HG02678 (cell line): ENCODE results near the gene CSNK1A1L.

Experiments
- ATAC-seq: cut with Tn5 transposase; IDR thresholded peaks from one replicate; pipeline ENCODE4 v1.9.1; 2021; ENCODE audit warnings: mild to moderate bottlenecking, moderate library complexity; ENCODE audit not compliant: unreplicated experiment

CSNK1A1L gene

DNA sequence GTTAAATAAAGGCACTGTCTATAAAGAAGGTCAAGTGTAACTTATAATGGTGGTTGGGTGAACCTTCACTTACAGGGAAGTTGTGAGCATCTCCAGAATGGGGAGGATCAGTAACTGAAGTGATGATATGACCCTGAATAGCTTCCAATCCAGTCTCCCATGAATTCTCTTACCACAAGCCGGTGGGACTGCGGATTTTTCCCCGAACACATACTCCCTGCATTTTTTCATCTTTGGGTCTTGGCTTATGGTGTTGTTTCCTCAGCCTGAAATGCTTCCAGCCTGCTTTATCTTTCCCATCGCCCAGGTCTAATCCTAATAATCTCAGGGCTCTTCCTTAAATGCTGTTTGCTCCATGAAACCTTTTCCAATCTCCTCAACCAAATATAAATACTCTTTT lies 2.0 kb upstream of the CSNK1A1L start:
- no peak for ATAC-seq

DNA sequence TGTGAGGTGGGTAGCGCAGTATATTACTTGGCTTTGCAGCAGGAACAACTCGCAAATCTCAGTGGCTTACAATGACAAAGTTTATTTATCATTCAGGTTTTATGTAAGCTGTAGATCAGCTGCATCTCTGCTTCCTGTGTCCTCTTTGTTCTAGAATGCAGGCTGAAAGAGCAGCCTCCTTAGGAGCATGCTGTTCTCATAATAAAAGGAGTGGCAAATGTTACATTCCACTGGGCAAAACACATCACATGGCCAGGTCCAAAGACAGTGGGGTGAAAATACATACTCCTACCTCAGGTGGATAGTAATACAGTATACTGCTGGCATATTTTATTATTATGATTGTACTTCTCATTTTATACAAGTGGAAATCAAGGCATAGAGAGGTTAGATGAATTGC lies 1.2 kb upstream of the CSNK1A1L start:
- no peak for ATAC-seq

DNA sequence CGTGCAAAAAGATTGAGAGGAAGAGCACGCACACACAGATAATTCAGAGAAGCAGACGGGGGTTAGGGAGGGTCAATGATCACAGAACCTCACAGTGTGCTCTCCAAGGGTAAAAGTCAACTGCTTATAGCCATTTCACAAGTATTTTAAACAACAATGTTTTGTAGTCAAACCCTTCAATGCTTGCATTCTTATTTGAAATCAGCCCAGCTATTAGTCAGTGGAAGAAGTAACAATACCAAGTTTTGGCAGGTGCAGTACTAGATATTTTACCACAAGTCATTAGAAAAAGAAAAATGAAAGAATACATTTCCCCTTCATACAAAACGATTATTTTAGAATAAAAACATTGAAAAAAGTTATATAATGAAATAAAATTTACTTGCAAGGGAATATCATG lies 2.6 kb downstream of the CSNK1A1L start:
- no peak for ATAC-seq

GRCh38 chr13:37101201-37101600 lies 4.3 kb downstream of the CSNK1A1L start:
- no peak for ATAC-seq

DNA sequence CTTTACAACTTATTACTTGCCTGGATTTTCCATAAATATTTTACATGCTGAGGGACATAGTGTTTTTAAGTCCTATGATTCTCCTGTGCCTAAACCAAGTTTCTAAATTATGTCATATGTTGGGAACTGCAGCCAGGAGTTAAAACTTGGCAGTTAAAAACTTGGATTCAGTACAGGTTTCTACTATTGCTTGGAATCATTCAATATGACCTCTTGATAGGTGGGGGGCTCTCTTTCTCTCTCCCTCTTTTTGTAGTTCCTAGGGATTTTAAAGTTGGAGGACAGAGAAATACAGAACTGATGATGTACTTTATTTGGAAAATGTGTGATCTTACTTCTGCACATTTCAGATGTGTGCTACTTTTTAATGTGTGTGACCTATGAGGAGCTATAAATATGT lies 4.7 kb downstream of the CSNK1A1L start:
- no peak for ATAC-seq

DNA sequence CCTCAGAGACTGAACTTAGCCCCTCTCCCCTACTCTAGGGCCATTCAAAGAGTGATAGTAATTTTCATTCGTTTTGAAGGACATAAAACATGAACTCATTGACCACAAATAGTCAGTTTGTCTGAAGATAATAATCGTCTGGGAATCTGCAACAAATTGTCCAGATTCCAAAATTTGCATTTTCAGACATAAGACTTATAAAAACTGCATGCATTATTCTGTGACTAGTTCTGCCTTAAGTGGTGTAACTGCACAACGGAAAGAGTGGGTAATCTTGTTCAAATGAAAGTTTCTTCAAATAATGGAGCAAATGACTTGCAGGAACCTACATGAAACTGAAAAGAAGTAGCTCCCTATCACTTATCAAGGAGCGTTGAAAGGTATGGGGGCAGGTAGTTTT lies 8.4 kb downstream of the CSNK1A1L start:
- no peak for ATAC-seq

GRCh38 chr13:37094840-37095239 lies 10.6 kb downstream of the CSNK1A1L start:
- ATAC-seq, result no peak

DNA sequence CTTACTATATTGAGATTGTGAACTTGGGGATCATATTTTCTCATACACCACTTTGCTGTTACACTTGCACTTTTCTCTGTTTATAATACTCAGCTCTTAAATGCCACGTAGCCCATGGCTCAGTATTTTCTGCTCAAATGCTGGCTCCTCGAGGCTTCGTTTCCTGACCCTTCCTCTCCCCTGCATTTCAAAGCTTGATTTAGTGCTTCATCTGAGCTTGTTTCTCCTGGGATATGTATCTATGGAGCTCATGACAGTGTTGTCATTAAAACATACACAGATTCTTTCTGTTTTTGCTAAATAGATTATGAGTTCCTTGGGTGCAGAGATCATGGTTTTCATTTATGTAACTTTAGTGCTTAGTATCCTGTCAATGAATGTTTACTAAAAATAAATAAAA lies 11.4 kb downstream of the CSNK1A1L start:
- no peak for ATAC-seq

DNA sequence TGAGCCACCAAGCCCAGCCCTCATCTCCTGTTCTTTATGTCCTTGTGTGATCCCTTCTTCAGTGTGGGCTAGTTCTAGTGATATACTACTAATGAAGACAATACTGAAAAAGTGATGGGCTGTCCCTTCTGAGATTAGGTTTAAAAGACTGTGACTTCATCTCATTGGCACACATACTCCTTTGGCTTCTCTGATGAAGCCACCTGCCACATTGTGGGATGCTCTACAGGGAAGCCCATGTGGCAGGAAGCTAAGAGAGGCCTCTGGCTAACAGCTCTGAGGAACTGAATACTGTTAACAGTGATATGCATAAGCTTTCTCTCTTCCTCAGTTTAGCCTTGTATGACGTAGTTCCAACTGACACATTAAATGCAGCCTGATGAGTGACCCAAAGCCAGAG lies 13.6 kb downstream of the CSNK1A1L start:
- ATAC-seq, result no peak

DNA sequence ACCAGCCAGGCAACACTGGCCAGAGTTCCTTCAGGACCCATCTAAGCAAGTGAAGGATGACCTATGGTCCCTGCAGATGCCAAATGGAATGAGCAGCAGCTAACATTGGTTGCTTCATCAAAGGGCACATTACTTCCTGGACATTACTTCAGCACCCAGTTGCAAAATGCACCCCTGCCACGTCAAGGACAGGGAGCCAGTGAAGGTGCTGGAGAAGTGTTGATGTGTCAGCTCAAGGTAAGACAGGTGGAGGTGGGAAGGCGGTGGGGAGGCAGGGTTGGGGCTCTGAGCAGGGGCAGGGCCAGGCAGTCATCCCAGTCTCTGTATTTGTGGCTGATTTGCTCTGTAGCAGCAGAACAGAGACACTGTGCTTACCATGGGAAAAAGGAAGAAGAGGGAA lies 14.6 kb downstream of the CSNK1A1L start:
- ATAC-seq, result no peak

DNA sequence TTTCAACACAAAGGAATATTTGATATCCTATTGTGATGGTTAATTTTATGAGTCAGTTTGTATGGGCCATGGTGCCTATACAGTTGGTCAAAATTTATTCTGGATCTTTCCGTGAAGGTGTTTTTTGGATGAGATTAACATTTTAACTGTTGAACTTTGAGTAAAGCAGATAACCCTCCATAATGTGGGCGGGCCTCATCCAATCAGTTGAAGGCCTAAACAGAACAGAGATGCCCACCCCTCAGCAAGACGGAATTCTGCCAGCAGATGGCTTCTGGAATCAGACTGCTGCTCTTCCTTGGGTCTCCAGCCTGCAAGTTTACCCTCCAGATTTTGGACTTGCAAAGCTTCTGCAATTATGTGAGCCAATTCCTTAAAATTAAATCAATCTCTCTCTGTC lies 16.0 kb downstream of the CSNK1A1L start:
- no peak for ATAC-seq

DNA sequence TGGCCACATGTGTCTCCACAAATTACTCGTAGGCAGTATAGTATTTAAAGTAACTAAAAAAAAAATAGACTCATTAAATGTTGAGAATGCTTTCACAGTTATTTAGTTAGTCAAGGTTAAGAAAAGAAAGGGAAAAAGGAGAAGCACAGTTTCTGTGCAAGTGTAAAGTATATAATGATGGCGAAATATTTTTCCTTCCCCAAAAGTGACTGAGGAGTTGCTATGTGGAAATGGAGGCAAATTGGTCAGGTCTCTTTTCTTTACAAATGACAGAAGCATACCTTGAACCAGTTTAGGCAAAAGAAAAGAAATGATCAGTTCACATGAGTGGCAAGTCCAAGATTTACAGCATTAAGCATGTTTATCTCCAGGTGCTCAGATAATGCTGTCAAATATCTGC lies 18.0 kb downstream of the CSNK1A1L start:
- ATAC-seq, result no peak

GRCh38 chr13:37085606-37086005 lies 19.9 kb downstream of the CSNK1A1L start:
- ATAC-seq, result no peak

- ATAC-seq, result no peak
These were observed 28.6 kb downstream of the CSNK1A1L start for GRCh38 chr13:37076818-37077217.

DNA sequence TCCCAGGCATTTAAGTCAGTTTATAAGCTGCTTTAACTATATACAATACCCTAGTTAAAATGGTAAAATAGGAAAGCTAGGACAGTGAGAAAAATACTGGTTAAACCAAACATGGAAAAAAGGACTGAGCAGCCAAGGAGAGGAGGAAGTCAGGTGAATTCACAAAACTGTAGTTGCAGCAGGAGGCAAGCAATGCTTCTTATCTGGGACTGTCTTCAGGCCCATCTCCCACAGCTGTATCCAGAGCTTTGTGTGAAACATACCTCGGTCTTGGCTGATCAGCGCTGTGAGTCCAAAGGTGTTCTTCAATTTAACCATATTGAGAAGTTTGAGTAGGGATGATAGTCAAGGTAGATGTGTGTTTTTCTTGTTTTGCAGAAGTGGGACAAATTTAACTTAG lies 30.3 kb downstream of the CSNK1A1L start:
- no peak for ATAC-seq

DNA sequence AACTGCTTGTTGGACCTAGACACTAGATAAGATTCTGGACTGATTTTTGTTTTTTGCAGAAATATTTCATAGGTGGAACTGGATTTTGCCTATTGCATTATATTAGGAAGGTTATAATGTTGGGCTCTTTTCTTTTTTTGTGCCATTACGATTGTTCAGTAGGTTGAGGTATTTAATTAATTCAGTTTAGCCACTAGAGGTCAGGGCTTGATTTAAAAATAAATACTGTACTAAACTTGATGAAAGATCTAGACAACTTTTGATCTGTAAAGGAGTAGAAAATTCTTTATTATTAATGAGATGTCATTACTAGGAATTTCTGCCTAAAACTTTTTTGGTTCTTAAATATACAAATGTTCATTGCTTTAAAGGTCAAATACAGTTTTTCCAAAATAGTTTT lies 30.8 kb downstream of the CSNK1A1L start:
- no peak for ATAC-seq

DNA sequence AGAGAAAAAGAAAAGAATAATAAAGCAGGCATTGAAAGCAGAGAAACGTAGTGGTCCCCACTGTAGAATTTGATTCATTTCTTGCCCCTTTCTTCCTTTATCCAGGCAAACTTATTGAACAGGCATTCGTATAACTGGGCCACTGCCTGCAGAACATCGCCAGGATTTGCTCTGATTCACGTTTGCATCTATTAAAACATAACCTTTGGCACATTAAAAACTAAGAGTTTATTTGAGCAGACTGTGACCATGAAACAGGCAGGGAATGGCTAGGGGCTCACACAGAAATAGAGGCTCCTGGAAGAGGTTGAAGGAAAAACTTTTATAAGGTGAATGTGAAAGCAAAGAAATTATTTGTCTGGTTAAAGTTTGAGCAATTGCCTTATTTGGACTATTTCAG lies 33.4 kb downstream of the CSNK1A1L start:
- no peak for ATAC-seq

- no peak for ATAC-seq
These were observed 34.5 kb downstream of the CSNK1A1L start for GRCh38 chr13:37070956-37071355.

- no peak for ATAC-seq
These were observed 35.2 kb downstream of the CSNK1A1L start for GRCh38 chr13:37070145-37070695.

DNA sequence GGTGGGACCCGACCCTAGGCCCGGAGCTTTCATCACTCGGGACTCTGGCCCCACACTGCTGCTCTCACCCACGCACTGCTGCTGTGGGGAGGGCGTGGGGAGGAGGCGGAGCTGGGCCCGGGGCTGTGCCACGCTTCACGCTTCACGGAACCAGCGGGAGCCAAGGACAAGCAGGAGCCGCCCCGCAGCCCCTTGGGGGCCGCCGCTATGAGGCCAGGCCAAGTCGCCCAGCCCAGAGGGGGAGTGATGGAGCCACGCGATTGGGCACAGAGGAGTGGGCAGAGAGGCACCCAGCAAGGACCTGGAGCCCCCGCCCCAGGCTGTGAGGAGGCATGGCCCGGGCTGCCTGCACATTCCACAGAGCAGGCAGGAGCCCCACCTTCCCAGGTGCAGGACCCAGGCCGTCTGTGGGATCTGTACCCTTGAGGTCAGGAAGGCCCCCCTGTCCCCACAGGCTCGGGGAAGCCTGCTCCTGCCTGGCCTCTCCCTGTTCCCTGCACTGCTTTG lies 35.8 kb downstream of the CSNK1A1L start:
- ATAC-seq, result no peak

GRCh38 chr13:37068962-37069361 lies 36.5 kb downstream of the CSNK1A1L start:
- no peak for ATAC-seq

DNA sequence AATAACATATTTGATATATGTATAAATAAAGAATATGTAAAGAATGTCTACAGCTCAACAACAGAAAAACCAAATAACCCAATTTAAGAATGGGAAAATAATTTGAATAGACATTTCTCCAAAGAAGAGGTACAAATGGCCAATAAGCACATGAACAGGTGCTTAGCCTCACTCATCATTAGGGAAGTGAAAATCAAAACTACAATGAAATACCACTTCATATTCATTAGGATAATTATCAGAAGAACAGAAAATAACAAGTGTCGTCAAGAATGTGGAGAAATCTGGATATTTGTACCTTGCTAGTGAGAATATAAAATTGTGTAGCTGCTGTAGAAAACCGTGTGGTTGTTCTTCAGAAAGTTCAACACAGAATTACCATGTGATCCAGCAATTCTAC lies 37.6 kb downstream of the CSNK1A1L start:
- no peak for ATAC-seq

- no peak for ATAC-seq
These were observed 39.5 kb downstream of the CSNK1A1L start for GRCh38 chr13:37065890-37066526.
